ENCODE results near the gene TAOK1. TPM values are rescaled to one million over a fixed set of nuclear protein-coding genes. Genes with fewer than 3 reads are reported as not detected.

TAOK1 gene
- total RNA-seq, 1 experiment from 2014 or later = 87.1 TPM

- no peak for TF ChIP-seq E2F4 (CRISPR knock-in tag; IDR thresholded peaks at IDR 0.05; ENCODE audit: borderline replicate concordance, low read depth)
- TF ChIP-seq CREB1 (CRISPR knock-in tag; IDR thresholded peaks at IDR 0.05) = no peak
These were observed 180.4 kb downstream of the TAOK1 start (continued) for GRCh38 chr17:29570521-29570920.

GRCh38 chr17:29571486-29571882 lies 181.3 kb downstream of the TAOK1 start:
- no peak overlapping the region for H3K4me3 Mint-ChIP-seq
- POLR2A ChIA-PET = interaction anchor here (0.8 kb wide), 1 partner anchor 22 kb away, joined by 3 read pairs; no protein-coding TSS in a partner anchor
- DNase-seq (ENCODE audit: low spot score) (peak; percentile 7), ATAC-seq (no peak)
- H3K36me3 Mint-ChIP-seq = peaks cover 10% of the 10 kb centered on the region; the same call in 1 of the 2 replicates
- H3K27ac Mint-ChIP-seq = no peak overlapping the region
- H3K27me3 Mint-ChIP-seq (ENCODE audit: low read depth) = peaks cover 18% of the 10 kb centered on the region
- H3K9me3 Mint-ChIP-seq = no peaks in the 10 kb centered on the region
- peaks cover 10% of the 10 kb centered on the region for H3K4me1 Mint-ChIP-seq
- TF ChIP-seq USF1 (CRISPR knock-in tag; IDR thresholded peaks at IDR 0.05) (no peak), ZSCAN18 (CRISPR knock-in tag; IDR thresholded peaks at IDR 0.05) (no peak), CTCF (IDR thresholded peaks at IDR 0.05) (no peak), ERG (CRISPR knock-in tag; IDR thresholded peaks at IDR 0.05) (no peak), NFATC4 (CRISPR knock-in tag; IDR thresholded peaks at IDR 0.05) (no peak), CDX4 (CRISPR knock-in tag; IDR thresholded peaks at IDR 0.05; ENCODE audit: borderline replicate concordance) (no peak), STAT6 (CRISPR knock-in tag; conservative IDR thresholded peaks at IDR 0.05; ENCODE audit: low read depth) (no peak), FOXK1 (CRISPR knock-in tag; IDR thresholded peaks at IDR 0.05) (no peak), ZBTB43 (CRISPR knock-in tag; IDR thresholded peaks at IDR 0.05) (no peak), JAZF1 (CRISPR knock-in tag; IDR thresholded peaks at IDR 0.05) (no peak), ATF1 (CRISPR knock-in tag; IDR thresholded peaks at IDR 0.05) (no peak), SMAD4 (CRISPR knock-in tag; IDR thresholded peaks at IDR 0.05) (no peak)
- CTCF ChIA-PET = interaction anchor here (0.6 to 11.4 kb wide), 9 partner anchors 10 to 202 kb away, joined by 3 to 112 read pairs (median 11); partner anchors contain the start of gene ANKRD13B
